Peyer's patch (tissue), 4 donors: ENCODE data around the gene OR2G2. TPM values are rescaled to one million over a fixed set of nuclear protein-coding genes. Genes with fewer than 3 reads are reported as not detected.

ENCODE experiments used
- DNase-seq, 3 donors: peaks; one replicate each; pipeline ENCODE4 v3.0.0-alpha.2; 2017 to 2019
- H3K27ac ChIP-seq, 4 donors: fragments of 200-600 bp; sonication (generic); one replicate each; pipeline ENCODE4 v1.5.1; 2016 to 2019
- H3K27me3 ChIP-seq, 2 donors: fragments of 200-600 bp; sonication (generic); one replicate each; pipeline ENCODE4 v1.5.1; 2019
- H3K36me3 ChIP-seq, 3 donors: fragments of 200-600 bp; sonication (generic); one replicate each; pipeline ENCODE4 v1.5.1; 2016 to 2019
- H3K4me1 ChIP-seq, 4 donors: fragments of 200-600 bp; sonication (generic); one replicate each; pipeline ENCODE4 v1.5.1; 2016 to 2019
- H3K4me3 ChIP-seq, 4 donors: fragments of 200-600 bp; sonication (generic); 1 replicate in 3 of 4; 2 replicates in 1 of 4; pipeline ENCODE4 v1.5.1; 2016 to 2019; ENCODE audit warnings: mild to moderate bottlenecking in 1 of 4
- H3K9me3 ChIP-seq, 4 donors: fragments of 200-600 bp; sonication (generic); one replicate each; pipeline ENCODE4 v1.5.1; 2016 to 2019; ENCODE audit warnings: mild to moderate bottlenecking in 1 of 4
- POLR2A ChIP-seq, 2 donors: fragments of 450-650 bp; IDR thresholded peaks; one replicate each; pipeline ENCODE4 v1.5.1; 2017; ENCODE audit warnings: antibody characterized with exemption in 2 of 2, mild to moderate bottlenecking in 2 of 2, moderate library complexity in 2 of 2
- total RNA-seq, 4 donors: library from RNA; depleted of rRNA; stranded (reverse); fragments of >200 nt; gene quantifications; one replicate each; pipeline ENCODE4 v1.1.0, GENCODE V29; 2016
- TF ChIP-seq, protein P1 (sequence below), 6 experiments: fragments of 450-650 bp in 4 of 6; fragments of 200-600 bp in 2 of 6; sonication (generic) in 1 of 6; IDR thresholded peaks; one replicate each; pipeline ENCODE4 v1.5.1; 2017 to 2019; ENCODE audit warnings: antibody characterized with exemption in 6 of 6, mild to moderate bottlenecking in 3 of 6, moderate library complexity in 1 of 6

The OR2G2 gene, protein sequence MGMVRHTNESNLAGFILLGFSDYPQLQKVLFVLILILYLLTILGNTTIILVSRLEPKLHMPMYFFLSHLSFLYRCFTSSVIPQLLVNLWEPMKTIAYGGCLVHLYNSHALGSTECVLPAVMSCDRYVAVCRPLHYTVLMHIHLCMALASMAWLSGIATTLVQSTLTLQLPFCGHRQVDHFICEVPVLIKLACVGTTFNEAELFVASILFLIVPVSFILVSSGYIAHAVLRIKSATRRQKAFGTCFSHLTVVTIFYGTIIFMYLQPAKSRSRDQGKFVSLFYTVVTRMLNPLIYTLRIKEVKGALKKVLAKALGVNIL
- not detected for total RNA-seq

DNA sequence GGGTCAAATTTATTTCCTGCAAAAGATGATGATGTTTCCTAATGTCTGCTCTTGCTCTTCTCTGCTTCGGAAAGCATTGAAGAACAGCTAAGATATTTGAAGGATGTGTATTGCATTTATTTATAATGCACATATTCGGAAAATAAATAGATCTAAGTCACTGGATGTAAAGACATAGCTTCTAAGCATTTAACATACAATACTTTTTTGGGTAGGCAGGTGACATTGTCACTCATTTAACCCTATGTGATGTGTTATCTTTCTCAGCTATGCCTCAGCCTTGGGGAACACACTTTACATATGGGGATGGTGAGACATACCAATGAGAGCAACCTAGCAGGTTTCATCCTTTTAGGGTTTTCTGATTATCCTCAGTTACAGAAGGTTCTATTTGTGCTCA is at the start of gene OR2G2:
OR2G2 (plus strand) TSS at position 301 of the 400 bp plus-strand sequence; CDS start at position 301, 0 bp downstream.
- DNase-seq = no peak
- Histone ChIP-seq H3K9me3 (no peaks in the 10 kb centered on the region), H3K27ac (no peak within 1 kb of the TSS), H3K27me3 (no peaks in the 10 kb centered on the region), H3K4me3 (no peak within 1 kb of the TSS), H3K4me1 (no peaks in the 10 kb centered on the region), H3K36me3 (no peaks in the 10 kb centered on the region)
- TF ChIP-seq, protein P1, sequence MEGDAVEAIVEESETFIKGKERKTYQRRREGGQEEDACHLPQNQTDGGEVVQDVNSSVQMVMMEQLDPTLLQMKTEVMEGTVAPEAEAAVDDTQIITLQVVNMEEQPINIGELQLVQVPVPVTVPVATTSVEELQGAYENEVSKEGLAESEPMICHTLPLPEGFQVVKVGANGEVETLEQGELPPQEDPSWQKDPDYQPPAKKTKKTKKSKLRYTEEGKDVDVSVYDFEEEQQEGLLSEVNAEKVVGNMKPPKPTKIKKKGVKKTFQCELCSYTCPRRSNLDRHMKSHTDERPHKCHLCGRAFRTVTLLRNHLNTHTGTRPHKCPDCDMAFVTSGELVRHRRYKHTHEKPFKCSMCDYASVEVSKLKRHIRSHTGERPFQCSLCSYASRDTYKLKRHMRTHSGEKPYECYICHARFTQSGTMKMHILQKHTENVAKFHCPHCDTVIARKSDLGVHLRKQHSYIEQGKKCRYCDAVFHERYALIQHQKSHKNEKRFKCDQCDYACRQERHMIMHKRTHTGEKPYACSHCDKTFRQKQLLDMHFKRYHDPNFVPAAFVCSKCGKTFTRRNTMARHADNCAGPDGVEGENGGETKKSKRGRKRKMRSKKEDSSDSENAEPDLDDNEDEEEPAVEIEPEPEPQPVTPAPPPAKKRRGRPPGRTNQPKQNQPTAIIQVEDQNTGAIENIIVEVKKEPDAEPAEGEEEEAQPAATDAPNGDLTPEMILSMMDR (IDR thresholded peaks at IDR 0.05) = no peak
- TF ChIP-seq POLR2A (IDR thresholded peaks at IDR 0.05) = no peak

DNA sequence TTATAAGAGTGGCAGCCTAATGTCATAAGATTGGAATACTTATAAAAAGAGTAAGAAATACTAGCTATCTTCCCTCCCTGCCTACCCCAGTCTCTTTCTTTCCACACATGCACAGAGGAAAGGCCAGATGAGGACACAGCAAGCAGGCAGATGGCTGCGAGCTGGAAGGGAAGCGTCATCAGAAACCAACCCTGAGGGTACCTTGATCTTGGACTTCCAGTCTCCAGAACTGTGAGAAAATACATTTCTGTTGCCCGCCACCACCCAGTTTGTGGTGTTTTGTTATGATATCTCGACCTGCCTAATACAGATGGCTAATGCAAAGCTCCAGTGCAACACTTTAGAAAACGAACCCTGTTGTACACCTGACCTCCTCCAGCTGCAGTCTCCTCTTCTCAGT is 49.6 kb upstream of the OR2G2 start:
- Histone ChIP-seq H3K27ac (no peak overlapping the region), H3K36me3 (no peaks in the 10 kb centered on the region), H3K4me1 (no peaks in the 10 kb centered on the region), H3K9me3 (no peaks in the 10 kb centered on the region), H3K27me3 (no peaks in the 10 kb centered on the region), H3K4me3 (no peak overlapping the region)
- no peak for TF ChIP-seq POLR2A (IDR thresholded peaks at IDR 0.05)
- TF ChIP-seq, protein P1 (IDR thresholded peaks at IDR 0.05) = no peak
- DNase-seq = no peak

DNA sequence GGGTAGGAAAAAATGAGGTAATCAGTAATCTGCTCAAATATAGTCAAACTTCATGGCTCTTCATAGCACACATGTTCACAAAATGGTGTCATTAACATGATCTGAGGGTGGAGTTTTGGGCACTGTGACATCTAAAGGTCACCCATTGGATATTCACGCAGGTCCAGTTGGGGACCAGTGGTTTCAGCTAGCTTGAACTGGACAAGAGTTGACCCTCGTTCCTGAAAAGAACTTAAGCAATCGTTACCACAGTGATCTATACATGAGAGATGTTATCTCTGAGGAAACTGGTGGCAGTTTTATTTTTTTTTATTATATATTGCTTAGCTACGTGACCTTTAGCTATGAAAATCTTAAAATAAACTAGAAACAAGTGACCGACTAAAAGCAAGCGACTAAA is 48.9 kb upstream of the OR2G2 start:
- Histone ChIP-seq H3K4me3 (no peak overlapping the region), H3K9me3 (no peaks in the 10 kb centered on the region), H3K36me3 (no peaks in the 10 kb centered on the region), H3K27me3 (no peaks in the 10 kb centered on the region), H3K27ac (no peak overlapping the region), H3K4me1 (no peaks in the 10 kb centered on the region)
- no peak for DNase-seq
- TF ChIP-seq, protein P1 (IDR thresholded peaks at IDR 0.05) = no peak
- TF ChIP-seq POLR2A (IDR thresholded peaks at IDR 0.05) = no peak

DNA sequence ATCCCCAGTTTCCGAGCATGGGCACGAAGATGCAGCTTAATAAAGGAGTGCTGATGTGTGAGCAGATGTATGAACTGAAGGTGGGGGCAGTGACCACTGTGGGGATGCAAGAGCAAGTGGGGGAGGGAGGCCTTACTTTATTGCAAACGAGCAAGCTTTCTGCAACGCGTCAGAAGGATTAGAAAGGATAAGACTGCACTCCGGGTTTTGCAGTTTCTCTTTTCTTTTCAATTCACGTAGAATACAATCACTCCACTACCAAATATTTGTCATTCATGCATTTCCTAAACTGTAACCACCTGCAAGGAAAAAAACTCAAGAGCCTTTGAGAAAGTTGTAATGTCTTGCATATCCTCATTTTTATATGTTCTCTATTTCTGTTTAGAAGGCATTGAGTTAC is 47.6 kb upstream of the OR2G2 start:
- Histone ChIP-seq H3K27ac (no peak overlapping the region), H3K27me3 (no peaks in the 10 kb centered on the region), H3K36me3 (no peaks in the 10 kb centered on the region), H3K9me3 (no peaks in the 10 kb centered on the region), H3K4me1 (no peaks in the 10 kb centered on the region), H3K4me3 (no peak overlapping the region)
- no peak for DNase-seq
- TF ChIP-seq, protein P1 (IDR thresholded peaks at IDR 0.05) = no peak
- TF ChIP-seq POLR2A (IDR thresholded peaks at IDR 0.05) = no peak

DNA sequence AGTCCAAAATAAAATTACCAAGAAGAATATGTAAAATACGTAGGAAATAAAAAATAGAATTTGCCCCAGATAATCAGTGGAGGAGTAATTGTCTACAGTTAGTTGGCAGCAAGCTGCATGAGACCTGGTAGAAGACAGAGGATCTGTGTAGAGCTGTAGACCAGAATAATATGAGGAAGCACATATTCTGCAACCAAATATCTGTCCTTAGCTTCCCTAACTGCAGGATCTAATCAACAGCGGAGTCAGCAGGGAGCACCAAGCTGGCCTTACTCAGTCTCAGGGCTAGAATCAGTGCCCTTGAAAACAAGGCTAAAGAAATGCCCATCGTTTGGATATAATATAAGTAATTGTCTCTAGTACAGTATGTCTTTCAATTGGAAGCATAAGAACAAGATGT is 45.3 kb upstream of the OR2G2 start:
- DNase-seq = no peak
- Histone ChIP-seq H3K36me3 (no peaks in the 10 kb centered on the region), H3K4me1 (no peaks in the 10 kb centered on the region), H3K27me3 (no peaks in the 10 kb centered on the region), H3K27ac (no peak overlapping the region), H3K4me3 (no peak overlapping the region), H3K9me3 (no peaks in the 10 kb centered on the region)
- TF ChIP-seq, protein P1 (IDR thresholded peaks at IDR 0.05) = no peak
- TF ChIP-seq POLR2A (IDR thresholded peaks at IDR 0.05) = no peak
